SIG-M5 treated with dmso at 0.1 percent for 504 hours (cell line): ENCODE measurements around the gene HRH2.
A peak's percentile ranks its signal among the peaks of the same experiment; 100 is the strongest.
"Not testable (repeated sequence)": the region's sequence is repeated elsewhere in the genome, so short reads cannot be mapped to it uniquely, and the experiment has no call there.

Experiments
- DNase-seq: peaks from one replicate; lab custom pipeline; 2025; ENCODE audit not compliant: unreplicated experiment; lab: John Stamatoyannopoulos, UW

Gene HRH2

DNA sequence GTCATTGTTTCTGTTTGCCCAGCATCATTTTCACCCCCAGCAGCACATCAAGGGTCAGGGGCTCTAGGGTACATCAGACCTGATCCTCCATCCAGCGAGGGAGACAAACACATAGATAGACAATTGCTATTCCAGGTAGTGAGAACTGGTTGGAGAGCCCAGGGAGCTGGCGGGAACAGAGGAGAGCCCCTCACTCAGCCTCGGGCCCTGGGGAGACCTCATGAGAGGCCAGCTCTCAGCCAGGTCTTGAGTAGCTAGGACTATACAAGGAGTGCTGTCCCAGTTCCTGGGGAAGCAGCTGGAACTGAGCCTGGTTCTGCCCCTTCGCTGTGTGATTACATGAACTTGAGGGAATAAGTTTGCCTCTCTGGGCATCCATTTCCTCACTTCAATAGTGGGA, 80.3 kb downstream of the HRH2 start:
- no peak for DNase-seq

DNA sequence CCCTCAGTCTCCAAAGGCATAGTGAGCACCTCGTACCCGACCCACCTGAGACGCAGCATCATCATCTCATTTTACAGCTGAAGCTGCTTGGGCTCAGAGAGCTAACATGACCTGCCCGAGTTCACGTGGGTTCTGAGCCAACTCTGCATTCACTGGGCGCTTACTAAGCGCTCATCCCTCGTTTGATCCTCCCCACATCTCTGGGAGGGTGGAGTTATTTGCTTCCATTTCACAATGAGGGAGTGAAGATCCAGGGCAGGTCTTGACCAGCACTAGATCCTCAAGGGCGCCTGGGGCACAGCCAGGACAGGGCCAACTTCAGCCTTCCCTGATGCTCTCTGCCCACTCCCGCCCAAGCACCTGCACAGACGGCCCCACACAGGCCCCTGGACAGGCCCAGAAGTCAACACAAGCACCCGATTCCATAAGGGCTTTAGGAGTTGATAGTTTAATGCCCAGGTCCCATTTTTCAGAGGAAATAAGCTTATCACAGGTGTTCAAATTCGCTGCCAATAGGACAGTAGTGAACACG, 80.8 kb downstream of the HRH2 start:
- no peak for DNase-seq

DNA sequence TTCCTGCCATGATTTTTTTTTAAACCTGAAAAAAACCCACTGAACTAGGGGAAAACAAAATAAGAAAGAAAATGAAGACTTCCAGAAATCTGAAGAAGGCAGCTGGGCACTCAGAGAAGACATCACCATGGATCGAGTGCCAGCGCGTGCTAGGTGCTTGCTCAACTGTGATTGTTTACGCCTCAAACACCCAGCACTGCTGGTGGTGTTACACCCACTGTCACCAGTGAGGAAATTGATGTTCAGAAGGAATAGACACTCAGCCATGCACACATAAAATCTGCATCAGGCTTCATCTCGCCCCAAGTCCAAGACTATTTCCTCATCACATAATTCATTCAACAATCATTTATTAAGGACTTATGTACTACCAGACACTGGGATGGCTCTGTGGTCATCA, 82.1 kb downstream of the HRH2 start:
- no peak for DNase-seq

- peak; percentile 69 for DNase-seq
These were observed 83.7 kb downstream of the HRH2 start for GRCh38 chr5:175741556-175741955.

GRCh38 chr5:175742290-175742994, 84.6 kb downstream of the HRH2 start:
- DNase-seq = no peak

DNA sequence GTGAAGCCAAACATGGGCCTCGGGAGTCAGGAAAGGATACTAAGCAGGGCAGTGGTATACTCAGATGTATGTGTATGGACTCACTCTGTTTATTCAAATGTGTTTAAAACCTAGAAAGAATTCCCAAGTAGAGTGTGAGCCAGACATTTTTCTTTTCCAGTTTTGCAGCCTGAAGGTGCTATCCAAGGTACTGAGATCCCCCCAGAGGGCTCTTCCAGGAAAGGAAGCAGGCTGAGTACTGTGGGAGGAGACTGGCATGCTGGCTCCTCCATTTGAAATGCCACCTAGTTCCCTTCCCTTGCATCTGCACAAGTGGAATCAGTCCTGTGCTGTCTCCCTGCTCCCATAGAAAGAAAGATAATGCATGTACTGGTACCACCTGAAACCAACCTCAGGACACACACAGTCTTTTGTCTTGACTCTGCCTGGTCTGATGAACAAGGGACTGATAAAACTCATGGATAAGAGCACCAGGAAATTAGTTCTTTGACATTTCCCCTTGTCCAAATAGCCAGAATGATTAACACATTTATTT, 85.9 kb downstream of the HRH2 start:
- DNase-seq = peak; percentile 10

DNA sequence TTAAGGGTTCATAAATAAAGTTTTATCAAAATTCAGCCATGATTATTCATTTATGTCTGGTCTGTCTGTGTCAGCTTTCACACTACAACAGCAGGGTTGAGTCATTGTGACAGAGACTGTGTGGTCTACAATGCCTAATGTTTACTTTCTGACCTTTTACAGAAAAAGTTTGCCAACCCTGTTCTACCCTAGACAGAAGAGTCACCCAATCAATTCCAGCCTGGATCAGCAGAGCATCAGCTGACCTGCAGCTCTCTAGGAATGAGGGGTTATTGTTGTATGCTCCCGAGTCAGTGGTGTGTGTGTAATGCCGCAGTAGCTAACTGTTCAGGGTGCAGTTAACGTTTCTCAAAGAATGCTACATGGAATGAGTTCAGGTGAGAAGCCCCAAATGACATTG, 87.3 kb downstream of the HRH2 start:
- DNase-seq = no peak

DNA sequence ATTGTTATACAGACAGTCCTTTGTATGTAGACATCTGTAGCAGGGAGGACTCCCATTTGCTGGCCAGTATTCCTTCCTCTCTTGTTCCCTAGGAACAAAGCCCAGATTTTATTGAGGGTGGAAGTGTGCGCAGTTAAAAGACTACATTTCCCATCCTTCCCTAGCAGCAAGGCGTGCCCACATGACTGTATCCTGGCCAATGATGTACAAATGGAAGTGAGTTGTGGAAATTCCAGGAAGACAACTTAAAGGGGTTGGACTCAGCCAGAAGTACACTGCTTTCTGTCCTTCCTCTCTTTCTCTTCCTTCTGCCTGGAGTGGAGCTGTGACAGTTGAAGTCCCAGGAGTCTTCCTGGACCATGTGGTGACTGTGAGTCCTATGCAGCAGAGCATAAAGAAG, 89.0 kb downstream of the HRH2 start:
- peak; percentile 36 for DNase-seq

DNA sequence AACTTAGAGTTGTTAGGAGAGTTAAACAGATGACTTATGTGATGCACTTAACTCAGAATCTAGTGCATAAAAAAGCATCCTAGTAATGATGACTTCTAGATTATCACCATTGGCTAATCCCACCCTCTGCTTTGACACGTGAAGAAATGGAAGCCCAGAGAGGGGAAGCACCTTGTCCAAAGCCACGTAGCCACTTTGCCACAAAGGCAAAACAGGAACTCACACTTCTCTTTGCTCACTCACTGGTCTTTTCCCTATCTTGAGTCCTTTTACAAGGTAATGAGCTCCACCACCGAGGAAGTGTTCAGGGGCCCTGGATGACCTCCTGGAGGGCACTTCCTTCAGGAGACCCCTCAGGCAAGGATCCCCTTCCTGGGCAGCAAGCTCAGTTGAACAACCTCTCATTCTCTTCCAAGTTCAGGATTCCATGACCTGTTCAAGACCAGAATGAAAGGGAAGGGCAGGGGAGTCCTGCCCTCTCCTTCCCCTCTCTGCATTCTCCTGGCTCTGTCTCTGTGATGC, 89.7 kb downstream of the HRH2 start:
- DNase-seq = no peak

DNA sequence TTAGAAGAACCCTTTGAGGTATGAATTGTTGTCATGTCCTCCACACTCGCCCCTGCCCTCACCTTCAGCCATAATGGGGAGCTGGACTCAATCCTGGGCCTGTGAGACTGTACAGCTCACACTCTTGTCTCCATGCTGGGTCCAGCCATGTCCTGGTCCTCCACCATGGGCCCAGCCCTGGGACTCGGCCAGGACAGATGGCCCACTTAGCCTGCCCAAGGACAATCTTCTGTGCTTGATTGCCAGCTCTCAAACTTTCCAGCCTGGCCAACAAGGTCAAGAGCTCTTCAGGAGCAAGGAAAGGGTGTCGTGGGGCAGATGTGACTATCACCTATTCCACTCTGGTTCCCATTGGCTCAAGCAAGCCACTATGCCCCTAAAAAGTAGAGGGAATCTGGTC, 90.8 kb downstream of the HRH2 start:
- no peak for DNase-seq

- no peak for DNase-seq
These were observed 91.7 kb downstream of the HRH2 start for GRCh38 chr5:175749591-175749990.

DNA sequence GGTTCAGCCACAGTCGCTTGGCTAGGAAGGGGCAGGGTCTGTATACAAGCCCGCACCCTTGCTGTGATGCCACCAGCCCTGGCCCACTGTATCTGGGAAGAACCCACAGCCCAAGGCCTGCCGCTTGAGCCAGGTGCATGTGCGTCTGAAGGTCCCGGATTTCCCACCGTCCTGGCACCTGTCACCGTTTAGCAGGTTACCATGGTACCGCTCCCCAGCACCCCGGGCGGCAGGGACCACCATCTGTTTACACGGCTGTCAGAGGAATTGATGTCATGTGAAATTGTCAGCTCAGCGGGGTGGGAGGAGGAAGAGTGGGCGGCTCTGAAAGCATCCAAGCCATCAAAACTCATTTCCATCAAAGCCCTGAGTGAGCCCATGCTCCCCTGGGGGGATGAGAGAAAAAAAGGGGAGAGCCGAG, 92.7 kb downstream of the HRH2 start:
- no peak for DNase-seq

DNA sequence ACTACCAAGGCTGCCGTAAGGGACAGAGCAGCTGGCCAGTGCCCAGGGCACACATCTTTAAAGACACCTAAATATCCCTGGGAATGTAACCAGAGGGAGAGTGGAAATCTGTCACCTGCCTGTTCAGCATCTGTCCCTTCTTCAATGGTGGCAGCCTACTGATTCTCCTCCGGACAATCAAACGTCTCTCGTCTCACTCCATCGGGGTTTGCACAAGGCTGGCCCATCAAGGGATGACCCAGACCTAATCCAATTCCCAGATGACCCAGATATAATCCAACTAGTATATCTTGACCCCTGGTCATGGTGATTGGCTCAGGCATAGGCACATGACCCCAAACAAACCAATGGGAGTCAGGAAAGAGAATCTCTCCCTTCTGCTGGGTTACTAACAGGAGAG, 93.5 kb downstream of the HRH2 start:
- DNase-seq = no peak

DNA sequence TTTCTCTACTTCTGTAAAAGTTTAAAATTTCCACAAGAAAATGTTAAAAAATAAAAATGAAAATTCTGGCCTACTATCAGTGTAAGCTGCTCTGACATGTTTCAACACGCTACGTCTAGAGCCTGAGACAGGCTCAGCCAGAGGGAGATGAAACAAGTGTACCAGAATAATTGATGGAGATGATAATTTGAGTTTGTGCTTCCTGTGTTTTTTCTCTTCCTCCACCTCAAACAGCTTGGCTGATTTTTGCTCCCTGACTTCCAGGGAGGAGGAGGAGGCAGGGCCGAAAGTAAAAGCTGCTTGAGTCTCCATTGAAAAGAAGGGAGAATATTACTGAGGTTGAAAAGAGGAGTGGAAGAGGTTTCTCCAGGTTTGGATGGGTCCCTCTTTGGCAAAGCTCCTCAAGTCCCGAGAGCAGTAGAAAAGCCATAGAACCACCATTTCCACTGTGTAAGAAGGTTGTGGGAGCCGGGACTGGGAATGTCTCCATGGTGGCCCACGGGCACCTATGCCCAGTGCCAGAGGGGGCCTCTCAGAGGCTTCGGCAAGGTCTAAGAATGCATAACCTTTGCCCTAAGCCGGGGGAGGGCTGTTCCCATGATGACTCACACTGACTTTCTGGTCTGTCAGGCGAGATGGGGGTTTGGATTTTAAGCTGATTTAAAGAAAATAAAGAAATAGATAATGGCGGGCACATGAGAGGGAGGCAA, 95.1 kb downstream of the HRH2 start:
- no peak for DNase-seq

- DNase-seq = no peak
These were observed 95.9 kb downstream of the HRH2 start for GRCh38 chr5:175753536-175754402.

DNA sequence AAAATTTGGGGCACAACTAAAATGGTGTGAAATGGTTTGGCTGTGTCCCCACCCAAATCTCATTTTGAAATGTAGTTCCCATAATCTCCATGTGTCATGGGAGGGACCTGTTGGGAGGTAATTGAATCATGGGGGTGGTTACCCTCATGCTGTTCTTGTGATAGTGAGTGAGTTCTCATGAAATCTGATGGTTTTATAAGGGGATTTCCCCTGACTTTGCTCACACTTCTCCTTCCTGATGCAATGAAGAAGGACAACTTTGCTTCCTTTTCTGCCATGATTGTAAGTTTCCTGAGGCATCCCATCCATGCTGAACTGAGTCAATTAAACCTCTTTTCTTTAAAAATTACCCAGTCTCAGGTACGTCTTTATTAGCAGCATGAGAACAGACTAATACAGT, 102.1 kb downstream of the HRH2 start:
- DNase-seq = not testable (repeated sequence)
